HG02763 (cell line): ENCODE results near the gene GRIA4.
A peak's percentile ranks its signal among the peaks of the same experiment; 100 is the strongest.
"Not testable (repeated sequence)": the region's sequence is repeated elsewhere in the genome, so short reads cannot be mapped to it uniquely, and the experiment has no call there.

ENCODE experiments used
- ATAC-seq: cut with Tn5 transposase; IDR thresholded peaks from one replicate; pipeline ENCODE4 v1.9.1; 2021; ENCODE audit warnings: mild to moderate bottlenecking, moderate library complexity; ENCODE audit not compliant: unreplicated experiment

GRIA4 gene

DNA sequence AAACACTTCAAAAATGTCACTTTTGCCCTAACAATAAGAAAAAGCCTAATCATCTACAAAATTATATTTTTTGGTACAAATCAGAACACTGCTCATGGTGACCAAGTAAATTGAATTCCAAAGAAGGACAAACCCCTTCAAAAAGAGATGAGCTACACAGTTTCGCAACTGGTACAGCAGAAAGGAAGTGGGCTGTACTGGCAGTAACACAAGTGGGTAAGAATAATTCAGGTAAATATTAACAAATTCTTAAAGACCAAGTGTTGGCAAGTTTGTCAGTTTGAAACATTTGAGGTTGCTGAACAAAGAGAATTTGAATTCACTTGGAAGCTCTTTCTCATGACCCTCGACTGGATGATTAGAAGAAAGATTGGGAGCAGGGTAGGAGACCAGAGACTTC is 376.7 kb downstream of the GRIA4 start:
- no peak for ATAC-seq

DNA sequence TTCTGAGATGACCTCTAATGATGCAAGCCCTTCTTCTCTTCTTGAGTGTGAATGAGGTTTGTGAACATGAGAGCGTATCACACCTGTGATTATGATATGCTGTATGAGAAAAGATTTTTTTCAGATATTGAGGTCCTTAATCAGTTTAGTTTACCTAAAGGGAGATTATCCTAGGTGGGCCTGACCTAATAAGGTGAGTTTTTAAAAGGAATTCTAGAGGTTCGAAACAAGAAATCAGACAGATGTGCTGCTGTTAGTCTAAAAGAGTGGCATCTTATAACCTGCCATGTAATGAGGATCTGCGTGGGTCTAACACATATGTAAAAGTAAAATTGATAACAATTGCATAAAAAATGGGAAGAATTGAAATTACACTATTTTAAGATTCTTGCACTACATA is 378.3 kb downstream of the GRIA4 start:
- no peak for ATAC-seq

DNA sequence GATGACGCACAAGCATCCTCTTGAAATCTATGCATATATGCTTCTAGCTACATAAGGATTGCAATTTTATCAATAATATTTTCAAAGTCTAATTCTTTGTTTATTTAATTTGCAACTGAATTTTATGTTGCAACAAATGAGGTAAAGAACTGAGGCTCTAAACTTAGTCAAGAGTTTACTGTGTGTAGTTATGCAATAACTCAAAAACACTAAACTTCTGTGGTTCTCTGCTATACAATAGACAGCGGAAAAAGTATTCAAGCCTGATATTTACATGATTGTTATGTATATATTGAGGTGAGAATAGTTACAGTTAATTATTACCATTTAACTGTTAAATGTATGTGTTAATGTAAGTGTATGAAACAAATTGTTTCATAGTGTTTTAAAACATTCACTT is 379.3 kb downstream of the GRIA4 start:
- no peak for ATAC-seq

GRCh38 chr11:105991888-105992287 is 382.0 kb downstream of the GRIA4 start:
- no peak for ATAC-seq

DNA sequence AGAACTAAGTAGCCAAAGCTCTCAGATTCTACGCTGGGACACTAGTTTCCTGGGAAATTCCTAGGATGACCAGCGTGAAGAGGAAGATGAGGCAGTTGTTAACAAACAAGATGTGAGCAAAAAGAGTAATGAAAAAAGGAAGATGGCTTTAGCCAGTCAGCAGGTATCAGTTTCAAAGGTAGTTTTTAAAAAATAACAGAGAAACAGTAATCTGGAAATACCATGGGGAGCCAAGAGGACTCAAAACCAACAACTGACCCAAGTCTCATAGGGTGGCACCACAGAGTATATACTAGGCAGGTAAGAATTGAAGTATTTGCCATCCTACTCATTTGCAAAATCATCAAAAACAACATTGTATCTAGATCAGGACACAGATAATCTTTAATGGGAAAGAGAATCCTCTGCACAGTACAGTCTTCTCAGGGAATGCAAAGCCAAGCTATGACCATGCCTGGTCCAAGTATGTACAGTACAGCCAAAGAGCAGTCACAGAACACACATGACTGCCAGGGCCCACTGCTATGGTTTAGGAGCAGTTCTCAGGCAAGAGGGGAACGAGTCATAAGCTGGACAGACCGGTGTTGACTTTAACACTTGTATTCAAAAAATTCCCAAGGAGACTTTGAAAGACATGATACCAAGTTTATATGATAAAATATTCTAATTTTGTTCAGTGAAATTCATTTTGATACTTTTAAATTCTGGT is 391.6 kb downstream of the GRIA4 start:
- ATAC-seq: no peak

- ATAC-seq: not testable (repeated sequence)
Measured at GRCh38 chr11:106003094-106003493, 393.2 kb downstream of the GRIA4 start.

DNA sequence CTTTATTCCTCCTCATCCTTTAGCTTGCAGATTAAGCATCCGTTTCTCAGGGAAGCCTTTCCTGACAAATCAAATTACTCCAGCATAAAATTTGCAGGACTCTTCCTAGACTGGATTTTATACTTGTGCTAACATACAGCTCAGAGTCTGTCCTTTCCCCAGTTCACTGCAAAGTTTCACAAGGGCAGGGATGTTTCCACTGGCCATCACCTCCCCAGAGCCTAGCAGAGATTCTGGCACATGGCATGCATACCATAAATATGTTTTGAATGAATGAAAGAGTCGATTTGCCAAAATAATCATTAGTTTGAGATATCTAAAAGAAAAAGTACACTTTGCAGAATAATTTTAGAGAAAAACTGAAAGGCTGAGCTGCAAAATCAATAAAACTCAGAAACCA is 401.6 kb downstream of the GRIA4 start:
- no peak for ATAC-seq

DNA sequence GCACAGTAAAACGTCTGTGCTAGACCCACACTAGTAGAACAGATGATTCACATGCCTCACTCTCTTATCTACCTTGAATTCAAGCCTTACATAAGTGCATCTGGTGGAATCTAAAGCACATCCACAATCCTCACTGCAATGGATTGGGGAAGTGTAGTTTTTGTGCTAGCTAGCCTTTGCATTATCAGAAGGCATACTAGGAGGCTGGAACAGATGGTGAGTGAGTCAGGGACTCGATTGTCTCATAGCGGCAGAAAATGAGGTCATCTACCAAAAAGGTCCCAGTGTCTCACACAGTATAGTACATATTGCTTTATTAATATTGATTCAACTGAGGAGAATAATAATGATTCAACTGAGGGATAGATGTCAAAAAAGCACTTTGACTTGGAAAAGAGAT is 402.9 kb downstream of the GRIA4 start:
- no peak for ATAC-seq

DNA sequence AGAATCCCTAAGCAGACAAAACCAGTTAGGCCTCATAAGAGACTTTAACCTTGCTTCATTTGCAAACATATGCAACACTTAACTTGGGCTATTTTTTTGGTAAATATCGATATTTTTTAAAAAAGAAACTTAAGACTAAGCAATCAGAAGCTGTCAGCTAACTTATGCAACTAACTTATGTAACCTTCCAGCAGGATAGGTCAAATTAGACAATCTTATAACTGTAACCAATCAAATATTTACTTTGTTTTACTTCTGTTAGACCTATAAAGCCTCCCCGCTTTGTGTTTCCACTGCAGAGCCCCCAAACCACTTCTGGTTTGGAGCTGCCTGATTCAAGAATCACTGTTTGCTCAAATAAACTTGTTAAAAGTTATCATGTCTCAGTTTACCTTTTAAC is 404.2 kb downstream of the GRIA4 start:
- ATAC-seq: no peak

DNA sequence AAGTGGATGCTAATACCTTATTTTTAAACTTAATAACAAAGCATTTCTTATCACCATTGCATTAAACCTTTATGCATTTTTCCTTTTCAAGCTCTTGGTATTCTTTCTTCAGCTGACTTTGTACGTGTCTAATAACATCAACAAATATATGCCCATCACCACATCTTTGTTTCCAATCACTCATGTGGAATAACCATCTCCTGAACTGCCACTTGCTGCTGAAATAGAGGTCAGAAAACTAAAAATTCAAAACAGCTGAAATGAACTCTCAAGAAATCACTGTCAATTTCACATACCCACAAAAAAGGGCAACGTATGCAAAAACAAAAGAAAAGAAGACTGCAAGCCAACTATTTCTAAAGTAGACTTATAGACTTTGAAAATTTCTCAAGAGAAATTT is 404.7 kb downstream of the GRIA4 start:
- ATAC-seq: no peak

DNA sequence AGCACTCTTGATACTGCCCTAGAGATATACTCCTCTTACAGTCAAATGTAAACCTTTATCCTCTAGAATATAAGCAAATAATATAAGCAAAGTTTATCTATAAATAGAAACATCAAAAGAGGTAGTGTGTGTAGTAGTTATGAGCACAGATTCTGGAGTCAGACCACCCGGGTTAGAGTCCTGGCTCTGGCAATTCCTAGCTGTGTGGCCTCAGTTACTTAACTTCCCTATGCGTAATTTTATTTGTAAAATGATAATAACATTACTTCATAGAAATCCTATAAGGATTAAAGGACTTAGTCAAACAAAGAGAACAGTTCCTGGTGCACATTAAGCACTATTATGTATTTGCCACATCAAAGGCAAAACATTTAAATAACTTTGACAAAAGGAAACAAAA is 405.2 kb downstream of the GRIA4 start:
- ATAC-seq: no peak

- ATAC-seq: no peak
Measured at GRCh38 chr11:106017093-106017492, 407.2 kb downstream of the GRIA4 start.

- peak; percentile 5 for ATAC-seq
Measured at GRCh38 chr11:106021181-106021966, 411.5 kb downstream of the GRIA4 start.

DNA sequence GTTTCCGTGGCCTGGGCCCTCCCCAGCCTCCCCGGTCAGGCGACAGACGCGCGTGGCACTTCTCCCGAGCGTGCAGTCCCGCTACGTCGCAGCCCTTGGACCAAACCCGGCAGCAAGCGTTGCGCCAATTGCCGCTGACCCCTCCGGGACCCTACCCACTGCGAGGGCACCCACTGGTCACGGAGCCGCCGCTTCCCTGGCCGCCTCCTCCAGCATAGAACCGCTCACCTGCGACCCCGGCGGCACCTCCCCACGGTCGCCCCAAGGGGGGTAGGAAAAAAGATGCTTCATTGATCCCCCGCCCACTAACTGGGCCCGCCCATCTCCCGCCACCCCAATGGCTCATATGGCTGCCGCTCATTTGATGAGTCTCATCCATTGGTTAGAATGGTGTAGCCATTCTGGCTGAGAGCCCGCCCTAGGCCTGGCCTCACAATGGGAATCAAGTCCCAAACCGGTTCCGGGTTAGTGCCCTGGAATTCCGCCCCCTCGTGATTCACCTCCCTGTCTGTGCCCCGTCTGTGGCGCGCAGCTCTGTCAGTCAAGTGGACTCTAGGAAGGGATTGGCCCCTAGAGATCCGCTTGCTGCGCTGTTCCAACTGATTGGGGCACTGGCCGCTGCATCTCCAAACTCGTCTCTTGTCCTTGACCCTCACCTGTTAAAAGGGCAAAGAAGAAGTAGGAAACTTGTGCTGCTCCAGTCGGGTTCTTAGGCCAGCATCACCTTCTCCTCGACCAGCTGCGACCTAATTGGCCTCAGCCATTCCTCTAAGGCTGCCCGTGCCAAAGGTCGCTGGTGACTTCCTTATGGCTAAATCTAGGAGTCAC is 412.3 kb downstream of the GRIA4 start, which contains the start of gene MSANTD4:
TSS of gene MSANTD4 (minus strand) at position 274 of the 828 bp plus-strand sequence. CDS start 11,323 bp downstream, outside the sequence.
- ATAC-seq: peak; percentile 97

- no peak for ATAC-seq
Measured at GRCh38 chr11:106022795-106023275, 413.0 kb downstream of the GRIA4 start.

DNA sequence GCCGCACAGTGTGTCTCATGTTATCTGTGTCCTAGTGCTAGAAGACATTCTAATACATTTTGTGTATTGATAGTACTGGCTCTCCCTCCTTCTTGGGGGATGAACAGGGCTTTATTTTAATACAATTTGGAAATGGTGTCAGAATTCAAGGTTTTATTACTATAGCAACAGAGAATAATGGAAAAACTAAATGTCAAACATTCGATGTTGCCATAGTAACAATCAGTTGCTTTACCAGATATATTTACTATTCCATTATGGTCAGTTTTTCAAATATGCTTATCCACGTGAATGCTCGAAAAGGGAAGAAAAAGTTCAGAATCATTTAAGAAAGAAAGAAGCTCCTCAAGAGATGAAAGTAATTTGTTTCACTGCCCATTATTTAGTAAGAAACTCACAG is 420.7 kb downstream of the GRIA4 start:
- ATAC-seq: no peak

- ATAC-seq: no peak
Measured at GRCh38 chr11:106031202-106031810, 421.4 kb downstream of the GRIA4 start.
